C4-2B (cell line): ENCODE data around the gene SERTAD3.

Source experiments
- CTCF ChIP-seq: fragments of 450-650 bp; conservative IDR thresholded peaks from 2 replicates; pipeline ENCODE4 v1.5.1; 2017; ENCODE audit warnings: mild to moderate bottlenecking
- ZFX ChIP-seq: fragments of 450-650 bp; IDR thresholded peaks from 2 replicates; pipeline ENCODE4 v1.6.1; 2017

DNA sequence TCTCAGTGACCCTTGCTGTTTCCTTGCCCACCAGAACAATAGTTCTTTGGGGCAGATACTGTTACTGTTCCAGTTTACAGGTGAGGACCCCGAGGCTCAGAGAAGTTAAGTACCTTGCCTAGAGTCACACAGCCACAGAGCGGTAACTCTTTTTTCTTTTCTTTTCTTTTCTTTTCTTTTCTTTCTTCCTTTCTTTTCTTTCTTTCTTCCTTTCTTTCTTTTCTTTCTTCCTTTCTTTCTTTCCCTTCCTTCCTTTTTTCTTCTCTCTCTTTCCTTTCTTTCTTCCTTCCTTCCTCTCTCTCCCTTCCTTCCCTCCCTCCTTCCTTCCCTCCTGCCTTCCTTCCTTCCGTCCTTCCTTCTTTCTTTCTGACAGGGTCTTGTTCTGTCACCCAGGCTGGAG is 26.1 kb downstream of the SERTAD3 start:
- no peak for TF ChIP-seq CTCF
- TF ChIP-seq ZFX: no peak
